GM12865 (cell line): ENCODE measurements around the gene XPNPEP2.
"Not testable (repeated sequence)": the region's sequence is repeated elsewhere in the genome, so short reads cannot be mapped to it uniquely, and the experiment has no call there.

Experiments used
- DNase-seq: peaks from one replicate; pipeline ENCODE4 v3.0.0; 2010; ENCODE audit warnings: low read depth
- H3K4me3 ChIP-seq: 2 replicates; pipeline ENCODE4 v1.5.1; 2011; ENCODE audit warnings: mild to moderate bottlenecking, low read depth, low read length, control low read depth
- CTCF ChIP-seq: IDR thresholded peaks from 2 replicates; pipeline ENCODE4 v1.5.1; 2011; ENCODE audit warnings: low read length, control low read depth, low read depth, inconsistent platforms; ENCODE audit not compliant: insufficient read depth; ENCODE audit errors: missing control alignments

Gene XPNPEP2

GRCh38 chrX:129739578-129739977, 799 bp downstream of the XPNPEP2 start:
- no peak for TF ChIP-seq CTCF
- no peak for DNase-seq
- no peak overlapping the region for H3K4me3 ChIP-seq

GRCh38 chrX:129741880-129742758, 3.3 kb downstream of the XPNPEP2 start:
- no peak for DNase-seq

GRCh38 chrX:129742759-129743152, 4.0 kb downstream of the XPNPEP2 start:
- not testable (repeated sequence) for DNase-seq, H3K4me3 ChIP-seq

More at GRCh38 chrX:129741880-129742758, 3.3 kb downstream of the XPNPEP2 start:
- TF ChIP-seq CTCF = no peak
- H3K4me3 ChIP-seq = no peak overlapping the region

GRCh38 chrX:129743821-129744220, 5.0 kb downstream of the XPNPEP2 start:
- no peak overlapping the region for H3K4me3 ChIP-seq
- no peak for DNase-seq
- TF ChIP-seq CTCF = no peak

- H3K4me3 ChIP-seq = no peak overlapping the region
- no peak for TF ChIP-seq CTCF
- DNase-seq = no peak
Observed at GRCh38 chrX:129744861-129745321, 6.1 kb downstream of the XPNPEP2 start.

GRCh38 chrX:129746557-129747470, 8.0 kb downstream of the XPNPEP2 start:
- no peak for TF ChIP-seq CTCF
- DNase-seq = no peak

GRCh38 chrX:129747533-129747932, 8.8 kb downstream of the XPNPEP2 start:
- no peak overlapping the region for H3K4me3 ChIP-seq
- TF ChIP-seq CTCF = no peak
- no peak for DNase-seq

More at GRCh38 chrX:129746557-129747470, 8.0 kb downstream of the XPNPEP2 start:
- no peak overlapping the region for H3K4me3 ChIP-seq
